HG03175 (cell line): ENCODE measurements around the gene BCL2L11.

Experiments used
- ATAC-seq: cut with Tn5 transposase; IDR thresholded peaks from one replicate; pipeline ENCODE4 v1.9.1; 2021; ENCODE audit warnings: mild to moderate bottlenecking, moderate library complexity; ENCODE audit not compliant: unreplicated experiment

Gene BCL2L11

GRCh38 chr2:111142101-111142500 lies 21.4 kb downstream of the BCL2L11 start:
- ATAC-seq: no peak

DNA sequence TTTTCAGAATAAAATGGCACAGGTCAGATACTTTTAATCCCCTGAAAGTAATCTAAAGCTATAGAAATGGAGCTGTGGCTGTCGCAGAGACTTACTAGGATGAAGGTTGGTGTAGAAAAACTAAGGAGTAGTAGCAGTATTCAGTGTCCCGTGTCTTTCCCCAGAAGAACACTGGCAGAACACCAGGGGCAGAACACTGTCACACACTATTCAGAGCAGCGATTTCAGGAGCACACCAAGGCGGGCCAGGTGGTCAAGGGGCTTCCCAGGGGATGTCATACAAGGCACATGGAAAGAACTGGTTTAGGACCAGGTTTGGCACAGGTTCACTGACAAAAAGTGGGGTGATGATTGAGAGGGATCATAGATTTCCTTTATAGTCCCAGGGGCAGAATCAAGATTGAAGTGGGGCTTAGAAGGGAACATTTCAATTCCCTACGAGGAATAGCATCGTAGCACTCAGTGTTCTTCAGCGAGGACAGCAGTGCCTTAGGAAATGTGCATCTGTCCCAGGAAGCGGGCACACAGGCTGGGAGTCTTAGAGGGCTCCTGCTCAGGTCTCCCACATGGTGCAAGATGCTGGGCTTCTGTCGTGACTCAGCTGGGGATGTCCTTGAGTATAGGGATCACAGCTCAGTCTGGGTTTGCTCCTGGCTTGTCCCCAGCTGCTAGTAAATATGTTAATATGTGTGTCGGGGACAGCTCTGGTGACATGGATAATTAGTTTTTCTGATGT lies 22.6 kb downstream of the BCL2L11 start:
- ATAC-seq: no peak

DNA sequence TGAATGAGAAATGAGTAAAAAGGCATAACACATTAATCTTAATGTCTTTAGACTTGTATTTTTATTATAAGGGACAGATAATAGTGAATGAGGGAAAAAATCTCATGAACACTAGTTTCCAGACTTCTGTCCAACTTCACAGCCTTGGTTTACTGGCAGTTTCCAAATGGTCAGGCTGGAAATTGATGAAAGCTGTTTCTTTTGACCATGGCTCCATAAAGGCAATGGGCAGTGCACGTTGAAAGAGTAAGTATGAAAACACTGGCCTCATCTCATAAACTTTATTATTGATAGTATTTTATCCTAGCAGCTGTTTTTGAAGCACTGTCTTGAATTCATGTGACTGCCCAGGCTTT lies 23.1 kb downstream of the BCL2L11 start:
- no peak for ATAC-seq

- no peak for ATAC-seq
Measured at GRCh38 chr2:111145103-111145760, 24.5 kb downstream of the BCL2L11 start.

GRCh38 chr2:111145951-111146350 lies 25.2 kb downstream of the BCL2L11 start:
- no peak for ATAC-seq

- no peak for ATAC-seq
Measured at GRCh38 chr2:111148225-111148873, 27.6 kb downstream of the BCL2L11 start.

DNA sequence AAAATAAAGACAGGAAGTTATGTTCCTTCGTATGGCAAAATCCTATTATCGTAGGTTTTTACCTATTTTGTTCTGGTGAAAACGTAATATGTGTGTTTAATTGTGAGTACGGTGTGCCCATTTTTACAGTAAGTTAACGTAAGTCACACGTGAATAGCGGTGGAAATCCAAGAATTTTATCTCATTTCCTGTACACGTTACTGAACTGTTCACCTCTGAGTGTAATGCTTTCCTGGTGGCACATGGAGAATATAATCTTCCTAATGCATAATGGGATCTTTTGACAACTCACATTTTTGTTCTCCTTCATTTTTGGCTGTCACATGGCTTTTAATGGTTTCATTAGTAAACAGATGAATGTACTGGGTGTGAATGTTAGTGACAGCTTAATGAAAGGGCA lies 28.2 kb downstream of the BCL2L11 start:
- no peak for ATAC-seq

- no peak for ATAC-seq
Measured at GRCh38 chr2:111149882-111150455, 29.3 kb downstream of the BCL2L11 start.

GRCh38 chr2:111154758-111155157 lies 34.0 kb downstream of the BCL2L11 start:
- ATAC-seq: no peak

DNA sequence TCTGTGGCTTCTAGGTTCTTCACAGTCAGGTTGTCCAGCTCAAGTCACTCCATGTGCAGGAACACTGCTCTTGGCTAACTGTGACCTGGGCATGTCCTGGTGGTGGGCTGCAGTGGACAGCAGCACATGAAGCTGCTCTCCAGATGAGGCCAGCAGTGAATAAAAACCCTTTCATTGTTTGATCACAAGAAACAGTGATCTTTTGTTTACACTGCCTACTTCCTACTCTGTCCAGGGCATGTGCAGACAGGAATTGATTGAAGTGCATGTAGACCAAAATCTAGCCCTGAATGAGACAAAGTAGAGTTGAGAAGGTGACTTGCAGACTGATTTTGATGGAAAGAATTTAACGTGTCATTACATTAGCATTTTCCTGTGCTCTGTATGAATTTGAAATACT lies 34.9 kb downstream of the BCL2L11 start:
- ATAC-seq: no peak

- no peak for ATAC-seq
Measured at GRCh38 chr2:111156529-111156928, 35.8 kb downstream of the BCL2L11 start.

DNA sequence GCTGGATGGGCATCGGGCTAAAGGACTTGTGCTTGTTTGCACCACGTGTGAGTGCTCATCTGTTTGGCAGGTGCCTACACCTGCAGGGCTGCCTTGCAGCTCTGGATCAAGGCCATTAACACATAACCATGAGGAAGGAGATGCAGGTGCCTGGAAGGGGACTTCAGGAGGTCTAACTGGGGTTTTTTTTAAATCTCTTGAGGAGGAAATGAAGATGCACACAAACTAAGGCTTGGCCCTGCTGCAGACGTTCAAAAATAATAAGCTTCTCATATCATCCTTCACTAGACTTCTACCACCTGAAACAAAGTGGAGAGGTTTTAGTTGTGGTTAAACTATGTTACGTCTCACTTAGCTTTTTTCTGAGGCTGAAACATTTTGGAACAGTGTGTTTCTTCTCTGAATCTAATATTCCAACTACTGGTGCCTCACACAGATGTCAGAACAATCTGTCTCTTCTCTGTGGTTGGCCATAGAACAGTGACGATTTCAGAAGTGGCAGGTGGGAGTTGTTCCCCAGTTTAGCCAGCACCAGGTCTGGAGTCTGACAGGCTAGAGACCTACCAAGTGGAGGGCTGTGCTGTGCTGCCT lies 36.5 kb downstream of the BCL2L11 start:
- peak; percentile 64 for ATAC-seq

DNA sequence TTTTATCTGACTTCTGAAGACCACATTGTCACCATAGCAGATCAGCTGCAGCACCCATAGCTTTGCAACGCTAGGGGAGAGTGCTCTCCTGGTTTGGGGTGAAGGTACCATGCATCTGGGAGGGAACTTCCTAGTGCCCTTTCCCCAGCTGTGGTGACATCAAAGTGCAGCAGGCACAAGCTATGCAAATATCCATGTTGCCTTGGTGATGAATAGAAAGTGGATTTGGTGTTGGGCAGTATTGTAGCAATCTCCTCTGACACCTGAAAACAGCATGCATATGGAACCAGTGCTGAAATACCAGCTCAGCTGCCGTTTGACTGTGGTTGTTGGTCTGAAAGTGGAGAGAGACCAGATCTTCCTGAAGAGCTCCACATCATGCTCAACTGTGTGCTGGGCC lies 37.1 kb downstream of the BCL2L11 start:
- ATAC-seq: peak; percentile 75

GRCh38 chr2:111159641-111160040 lies 38.9 kb downstream of the BCL2L11 start:
- ATAC-seq: no peak

- no peak for ATAC-seq
Measured at GRCh38 chr2:111160758-111161157, 40.0 kb downstream of the BCL2L11 start.

DNA sequence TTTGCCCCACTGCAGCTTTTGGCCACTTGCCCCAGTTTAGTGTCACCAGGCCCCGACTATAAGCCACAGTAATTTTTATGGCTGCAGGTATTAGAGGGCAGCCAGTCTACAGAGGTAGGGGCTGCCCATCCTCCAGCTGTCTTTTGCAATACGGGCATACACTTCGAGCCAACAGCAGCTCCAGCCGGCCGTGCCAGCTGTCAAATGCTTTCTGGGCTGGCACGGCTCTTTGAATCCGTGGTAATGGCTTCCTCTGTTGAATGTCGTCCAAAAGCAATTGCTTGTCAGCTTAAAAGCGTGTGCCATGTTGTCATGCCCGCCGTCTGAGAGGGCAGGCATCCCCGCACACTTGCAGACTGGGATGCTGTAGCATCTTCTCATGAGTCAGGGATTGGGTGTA lies 41.3 kb downstream of the BCL2L11 start:
- ATAC-seq: no peak

- ATAC-seq: no peak
Measured at GRCh38 chr2:111162718-111163331, 42.1 kb downstream of the BCL2L11 start.

DNA sequence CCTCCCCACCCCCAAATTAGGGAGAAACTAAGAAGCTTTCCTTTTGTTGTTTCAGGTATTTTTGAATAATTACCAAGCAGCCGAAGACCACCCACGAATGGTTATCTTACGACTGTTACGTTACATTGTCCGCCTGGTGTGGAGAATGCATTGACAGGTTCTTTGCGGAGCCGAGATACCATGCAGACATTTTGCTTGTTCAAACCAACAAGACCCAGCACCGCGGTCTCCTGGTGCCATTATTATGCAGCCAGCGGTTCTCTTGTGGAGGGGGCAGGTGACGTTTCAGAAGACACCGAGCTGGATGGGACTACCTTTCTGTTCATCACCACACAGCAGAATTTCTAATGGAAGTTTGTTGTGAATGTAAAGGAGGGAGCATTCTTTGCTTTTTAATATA lies 43.4 kb downstream of the BCL2L11 start:
- no peak for ATAC-seq

DNA sequence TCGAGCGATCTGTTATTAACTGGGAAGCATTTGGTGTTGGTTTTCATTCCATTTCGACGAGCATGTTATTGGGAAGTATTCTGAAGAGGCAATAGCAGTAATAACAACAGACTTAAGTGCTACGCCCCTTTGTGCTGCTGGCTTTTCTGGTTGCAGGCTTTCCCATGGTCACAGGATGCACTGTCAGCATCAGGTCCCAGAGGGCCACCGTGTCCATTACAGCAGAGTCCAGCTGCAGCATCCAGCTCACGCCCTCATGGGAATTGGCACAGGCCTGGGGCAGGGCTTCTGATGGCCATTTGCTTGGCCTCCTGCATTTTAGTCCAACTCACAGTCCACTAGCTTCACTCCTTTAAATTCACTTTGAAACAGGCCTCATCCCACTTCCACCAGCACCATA lies 44.4 kb downstream of the BCL2L11 start:
- no peak for ATAC-seq

DNA sequence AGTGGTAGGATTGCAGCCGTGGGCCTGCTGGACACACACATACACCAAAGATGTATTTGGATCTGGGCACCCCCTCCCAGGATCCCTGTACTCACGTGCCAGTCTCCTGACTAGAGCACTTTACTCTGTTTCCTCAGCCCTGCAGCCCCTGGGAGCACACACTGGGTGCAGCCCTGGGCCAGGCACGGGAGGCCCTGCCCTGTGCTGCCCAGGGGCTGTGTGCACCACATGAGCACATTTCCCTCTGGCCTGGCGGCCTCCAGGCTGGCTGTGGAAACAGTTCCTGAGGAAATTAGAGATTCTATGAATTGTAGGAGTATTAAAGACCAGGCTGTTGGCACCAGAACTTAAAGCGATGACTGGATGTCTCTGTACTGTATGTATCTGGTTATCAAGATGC lies 45.4 kb downstream of the BCL2L11 start:
- no peak for ATAC-seq
